ENCODE data around the gene CD200R1.

Gene CD200R1

GRCh38 chr3:112974894-112975293 is at the start of gene CD200R1:
Gene CD200R1 (minus strand): TSS chr3:112975103. CDS start chr3:112974857, 246 bp downstream.
- DNase-seq (ENCODE audit: low spot score), result no peak

- no peak for DNase-seq (ENCODE audit: low spot score)
Measured at GRCh38 chr3:113021471-113021870, 46.6 kb upstream of the CD200R1 start.

- DNase-seq (ENCODE audit: low spot score), result peak; percentile 89
Measured at GRCh38 chr3:113019182-113020137, 44.6 kb upstream of the CD200R1 start.

- DNase-seq (ENCODE audit: low spot score), result peak; percentile 31
Measured at GRCh38 chr3:113018536-113019181, 43.8 kb upstream of the CD200R1 start.

GRCh38 chr3:113013593-113013992 is 38.7 kb upstream of the CD200R1 start:
- no peak for DNase-seq (ENCODE audit: low spot score)

GRCh38 chr3:113008117-113008516 is 33.2 kb upstream of the CD200R1 start:
- DNase-seq (ENCODE audit: low spot score), result no peak

- DNase-seq (ENCODE audit: low spot score), result no peak
Measured at GRCh38 chr3:113006359-113007056, 31.6 kb upstream of the CD200R1 start.

GRCh38 chr3:113005611-113006010 is 30.7 kb upstream of the CD200R1 start:
- DNase-seq (ENCODE audit: low spot score), result no peak

- no peak for DNase-seq (ENCODE audit: low spot score)
Measured at GRCh38 chr3:113002679-113003078, 27.8 kb upstream of the CD200R1 start.

GRCh38 chr3:113002037-113002436 is 27.1 kb upstream of the CD200R1 start:
- no peak for DNase-seq (ENCODE audit: low spot score)

GRCh38 chr3:113000691-113001090 is 25.8 kb upstream of the CD200R1 start:
- no peak for DNase-seq (ENCODE audit: low spot score)

GRCh38 chr3:112995800-112996199 is 20.9 kb upstream of the CD200R1 start:
- no peak for DNase-seq (ENCODE audit: low spot score)

GRCh38 chr3:112990672-112991602 is 16.0 kb upstream of the CD200R1 start, which contains the start of gene GTPBP8:
Gene GTPBP8 (plus strand): TSS chr3:112990984. CDS start chr3:112991000, 16 bp downstream.
- peak; percentile 90 for DNase-seq (ENCODE audit: low spot score)

GRCh38 chr3:112987710-112988334 is 12.9 kb upstream of the CD200R1 start:
- no peak for DNase-seq (ENCODE audit: low spot score)

- DNase-seq (ENCODE audit: low spot score), result no peak
Measured at GRCh38 chr3:112984485-112984884, 9.6 kb upstream of the CD200R1 start.

- no peak for DNase-seq (ENCODE audit: low spot score)
Measured at GRCh38 chr3:112982710-112983109, 7.8 kb upstream of the CD200R1 start.

GRCh38 chr3:112980080-112980479 is 5.2 kb upstream of the CD200R1 start:
- DNase-seq (ENCODE audit: low spot score), result no peak

- peak; percentile 35 for DNase-seq (ENCODE audit: low spot score)
Measured at GRCh38 chr3:112979244-112979832, 4.4 kb upstream of the CD200R1 start.

- no peak for DNase-seq (ENCODE audit: low spot score)
Measured at GRCh38 chr3:112976953-112977352, 2.0 kb upstream of the CD200R1 start.

GRCh38 chr3:112976001-112976400 is 1.1 kb upstream of the CD200R1 start:
- DNase-seq (ENCODE audit: low spot score), result no peak

GRCh38 chr3:112974178-112974517 is 755 bp downstream of the CD200R1 start:
- DNase-seq (ENCODE audit: low spot score), result no peak
